Prostate gland (tissue), 2 donors: ENCODE data around the gene OGA.

ENCODE experiments used
- POLR2A ChIP-seq: fragments of 450-650 bp; IDR thresholded peaks from one replicate; pipeline ENCODE4 v1.6.1; 2016; ENCODE audit warnings: antibody characterized with exemption, mild to moderate bottlenecking
- POLR2AphosphoS5 ChIP-seq: sonication (generic); formaldehyde crosslinking; IDR thresholded peaks from one replicate; pipeline ENCODE4 v1.6.1; 2017; ENCODE audit warnings: antibody characterized with exemption
- TF ChIP-seq, protein P1 (sequence below), 4 experiments: fragments of 200-600 bp in 2 of 4; fragments of 450-650 bp in 2 of 4; sonication (generic) in 2 of 4; IDR thresholded peaks; 1 replicate in 3 of 4; 2 replicates in 1 of 4; pipeline ENCODE4 v1.5.1; 2016 to 2019; ENCODE audit warnings: antibody characterized with exemption in 4 of 4, mild to moderate bottlenecking in 2 of 4, moderate library complexity in 2 of 4

DNA sequence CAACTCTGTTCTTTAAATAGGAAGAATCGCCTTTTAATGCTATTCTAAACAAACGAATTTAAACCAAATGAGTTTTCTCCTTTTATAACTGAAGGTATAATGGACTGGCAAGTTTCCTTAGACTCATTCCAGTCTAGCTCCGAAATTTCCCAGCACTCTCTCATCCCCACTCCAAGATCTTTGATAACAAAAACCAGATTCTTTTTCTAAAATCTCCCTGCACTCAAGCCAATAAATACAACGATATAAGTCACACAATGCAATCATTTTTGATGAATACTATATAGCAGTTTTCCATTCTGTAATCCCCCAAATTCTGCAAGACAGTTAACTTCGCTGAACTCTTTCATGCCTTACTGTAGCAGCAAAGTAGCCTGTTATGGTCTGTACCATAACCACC, 1.9 kb downstream of the OGA start:
- TF ChIP-seq, protein P1, sequence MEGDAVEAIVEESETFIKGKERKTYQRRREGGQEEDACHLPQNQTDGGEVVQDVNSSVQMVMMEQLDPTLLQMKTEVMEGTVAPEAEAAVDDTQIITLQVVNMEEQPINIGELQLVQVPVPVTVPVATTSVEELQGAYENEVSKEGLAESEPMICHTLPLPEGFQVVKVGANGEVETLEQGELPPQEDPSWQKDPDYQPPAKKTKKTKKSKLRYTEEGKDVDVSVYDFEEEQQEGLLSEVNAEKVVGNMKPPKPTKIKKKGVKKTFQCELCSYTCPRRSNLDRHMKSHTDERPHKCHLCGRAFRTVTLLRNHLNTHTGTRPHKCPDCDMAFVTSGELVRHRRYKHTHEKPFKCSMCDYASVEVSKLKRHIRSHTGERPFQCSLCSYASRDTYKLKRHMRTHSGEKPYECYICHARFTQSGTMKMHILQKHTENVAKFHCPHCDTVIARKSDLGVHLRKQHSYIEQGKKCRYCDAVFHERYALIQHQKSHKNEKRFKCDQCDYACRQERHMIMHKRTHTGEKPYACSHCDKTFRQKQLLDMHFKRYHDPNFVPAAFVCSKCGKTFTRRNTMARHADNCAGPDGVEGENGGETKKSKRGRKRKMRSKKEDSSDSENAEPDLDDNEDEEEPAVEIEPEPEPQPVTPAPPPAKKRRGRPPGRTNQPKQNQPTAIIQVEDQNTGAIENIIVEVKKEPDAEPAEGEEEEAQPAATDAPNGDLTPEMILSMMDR (IDR thresholded peaks at IDR 0.05), result no peak
- TF ChIP-seq POLR2A (no peak), POLR2AphosphoS5 (no peak)
